HG02678 (cell line): Measurements from ENCODE around the gene CCDC200.
"Not testable (repeated sequence)": the region's sequence is repeated elsewhere in the genome, so short reads cannot be mapped to it uniquely, and the experiment has no call there.

Experiments used
- ATAC-seq: cut with Tn5 transposase; IDR thresholded peaks from one replicate; pipeline ENCODE4 v1.9.1; 2021; ENCODE audit warnings: mild to moderate bottlenecking, moderate library complexity; ENCODE audit not compliant: unreplicated experiment

The CCDC200 gene

DNA sequence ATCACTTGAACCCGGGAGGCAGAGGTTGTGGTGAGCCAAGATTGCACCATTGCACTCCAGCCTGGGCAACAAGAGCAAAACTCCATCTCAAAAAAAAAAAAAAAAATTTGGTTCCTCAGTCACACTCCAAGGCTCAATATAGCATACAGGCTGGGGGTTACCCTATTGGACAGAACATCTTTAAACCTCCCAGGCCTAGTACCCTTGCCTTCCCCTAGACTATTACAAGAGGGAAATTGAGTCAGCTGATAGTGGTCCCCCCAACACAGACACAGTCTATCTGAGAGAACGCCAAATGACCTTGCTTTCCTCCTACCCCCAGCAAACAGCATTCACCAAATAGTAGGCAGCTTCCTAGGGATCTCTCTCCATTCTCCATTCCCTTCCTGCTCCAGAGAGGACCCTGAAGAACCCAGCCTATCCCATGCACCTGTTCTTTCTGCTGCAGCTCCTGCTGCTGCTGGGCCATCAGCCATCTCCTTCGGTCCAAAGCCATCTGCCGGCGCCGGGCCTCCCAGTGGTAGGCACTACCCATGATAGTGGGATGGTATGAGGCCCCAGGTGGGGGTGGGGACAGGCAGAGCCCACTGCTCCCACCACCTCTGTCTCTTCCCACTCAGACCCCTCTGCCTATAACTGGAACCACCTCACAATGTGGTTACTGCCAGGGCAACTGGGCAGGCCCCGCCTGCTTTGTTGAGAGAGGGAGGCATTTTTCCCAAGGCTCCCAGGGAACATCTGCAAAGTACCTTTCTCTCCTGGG lies at the start of gene CCDC200:
Gene CCDC200, minus strand, starts transcription at position 604 of the 763 bp plus-strand sequence. Its CDS starts 69 bp downstream, at position 535.
- ATAC-seq, result not testable (repeated sequence)

- ATAC-seq, result not testable (repeated sequence)
Observed at GRCh38 chr17:43272914-43273313, 44.5 kb upstream of the CCDC200 start.

- not testable (repeated sequence) for ATAC-seq
Observed at GRCh38 chr17:43272483-43272882, 44.1 kb upstream of the CCDC200 start.

DNA sequence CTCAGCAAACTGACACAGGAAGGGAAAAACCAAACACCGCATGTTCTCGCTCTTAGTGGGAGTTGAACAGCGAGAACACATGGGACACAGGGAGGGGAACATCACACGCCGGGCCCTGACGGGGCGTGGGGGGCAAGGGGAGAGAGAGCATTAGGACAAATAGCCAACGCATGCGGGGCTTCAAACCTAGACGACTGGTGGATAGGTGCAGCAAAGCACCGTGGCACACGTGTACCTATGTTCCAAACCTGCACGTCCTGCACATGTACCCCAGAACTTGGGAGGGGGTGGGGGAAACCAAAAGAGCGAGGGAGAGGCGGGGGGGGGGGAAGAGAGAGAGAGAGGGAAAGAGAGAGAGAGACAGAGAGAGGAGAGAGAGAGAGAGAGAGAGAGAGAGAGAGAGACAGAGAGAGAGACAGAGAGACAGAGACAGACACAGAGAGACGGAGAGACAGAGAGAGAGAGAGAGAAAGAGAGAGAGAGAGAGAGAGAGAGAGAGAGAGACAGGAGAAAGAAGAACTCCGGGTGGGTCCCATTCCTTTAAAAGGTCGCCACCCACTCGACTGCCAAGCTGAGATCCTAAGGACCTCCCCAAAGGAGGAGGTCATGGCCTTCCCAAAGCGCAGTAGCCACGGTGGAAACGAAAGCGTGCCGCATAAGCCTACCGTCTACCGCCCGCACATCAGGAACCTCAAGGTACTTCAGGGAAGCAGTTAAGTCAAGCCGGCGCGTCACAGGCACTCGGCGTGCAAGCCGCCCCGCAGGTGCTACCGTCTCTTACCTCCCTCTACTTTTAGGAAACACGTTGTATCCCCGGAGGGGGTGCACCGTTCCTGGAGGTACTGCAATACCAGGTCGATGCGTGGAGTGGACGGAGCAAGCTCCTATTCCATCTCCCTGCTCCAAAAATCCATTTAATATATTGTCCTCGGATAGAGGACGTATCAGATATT lies 42.4 kb upstream of the CCDC200 start:
- ATAC-seq, result not testable (repeated sequence)

DNA sequence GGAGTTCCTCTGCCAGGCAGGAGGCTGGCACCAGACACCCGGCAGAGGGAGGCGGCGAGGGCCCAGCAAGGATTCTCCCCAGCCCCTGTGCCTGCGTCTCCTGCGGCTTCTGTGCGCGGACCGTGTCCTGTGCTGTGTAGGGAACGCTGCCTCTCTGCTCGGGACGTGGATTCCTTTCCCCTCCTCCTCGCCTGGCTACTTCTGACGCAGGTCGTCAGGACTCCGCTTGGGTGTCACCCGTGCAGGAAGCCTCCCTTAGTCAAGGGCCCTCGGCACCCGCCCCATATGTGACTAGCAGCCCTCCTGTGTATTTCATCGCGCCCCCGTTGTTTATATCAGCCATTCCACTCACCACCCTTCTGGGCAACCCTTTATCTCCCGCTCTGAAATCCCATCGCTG lies 18.0 kb upstream of the CCDC200 start:
- ATAC-seq, result not testable (repeated sequence)

DNA sequence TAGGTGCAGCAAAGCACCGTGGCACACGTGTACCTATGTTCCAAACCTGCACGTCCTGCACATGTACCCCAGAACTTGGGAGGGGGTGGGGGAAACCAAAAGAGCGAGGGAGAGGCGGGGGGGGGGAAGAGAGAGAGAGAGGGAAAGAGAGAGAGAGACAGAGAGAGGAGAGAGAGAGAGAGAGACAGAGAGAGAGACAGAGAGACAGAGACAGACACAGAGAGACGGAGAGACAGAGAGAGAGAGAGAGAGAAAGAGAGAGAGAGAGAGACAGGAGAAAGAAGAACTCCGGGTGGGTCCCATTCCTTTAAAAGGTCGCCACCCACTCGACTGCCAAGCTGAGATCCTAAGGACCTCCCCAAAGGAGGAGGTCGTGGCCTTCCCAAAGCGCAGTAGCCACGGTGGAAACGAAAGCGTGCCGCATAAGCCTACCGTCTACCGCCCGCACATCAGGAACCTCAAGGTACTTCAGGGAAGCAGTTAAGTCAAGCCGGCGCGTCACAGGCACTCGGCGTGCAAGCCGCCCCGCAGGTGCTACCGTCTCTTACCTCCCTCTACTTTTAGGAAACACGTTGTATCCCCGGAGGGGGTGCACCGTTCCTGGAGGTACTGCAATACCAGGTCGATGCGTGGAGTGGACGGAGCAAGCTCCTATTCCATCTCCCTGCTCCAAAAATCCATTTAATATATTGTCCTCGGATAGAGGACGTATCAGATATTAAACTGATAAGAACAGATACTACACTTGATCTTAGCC lies 12.4 kb upstream of the CCDC200 start:
- ATAC-seq, result not testable (repeated sequence)

GRCh38 chr17:43239597-43239996 lies 11.2 kb upstream of the CCDC200 start:
- ATAC-seq, result not testable (repeated sequence)

GRCh38 chr17:43233877-43234276 lies 5.5 kb upstream of the CCDC200 start, which contains the start of gene RNU2-1:
TSS of gene RNU2-1 (minus strand) at chr17:43233977.
- not testable (repeated sequence) for ATAC-seq

GRCh38 chr17:43233263-43233662 lies 4.8 kb upstream of the CCDC200 start:
- not testable (repeated sequence) for ATAC-seq

- ATAC-seq, result not testable (repeated sequence)
Observed at GRCh38 chr17:43232021-43232699, 3.7 kb upstream of the CCDC200 start.

DNA sequence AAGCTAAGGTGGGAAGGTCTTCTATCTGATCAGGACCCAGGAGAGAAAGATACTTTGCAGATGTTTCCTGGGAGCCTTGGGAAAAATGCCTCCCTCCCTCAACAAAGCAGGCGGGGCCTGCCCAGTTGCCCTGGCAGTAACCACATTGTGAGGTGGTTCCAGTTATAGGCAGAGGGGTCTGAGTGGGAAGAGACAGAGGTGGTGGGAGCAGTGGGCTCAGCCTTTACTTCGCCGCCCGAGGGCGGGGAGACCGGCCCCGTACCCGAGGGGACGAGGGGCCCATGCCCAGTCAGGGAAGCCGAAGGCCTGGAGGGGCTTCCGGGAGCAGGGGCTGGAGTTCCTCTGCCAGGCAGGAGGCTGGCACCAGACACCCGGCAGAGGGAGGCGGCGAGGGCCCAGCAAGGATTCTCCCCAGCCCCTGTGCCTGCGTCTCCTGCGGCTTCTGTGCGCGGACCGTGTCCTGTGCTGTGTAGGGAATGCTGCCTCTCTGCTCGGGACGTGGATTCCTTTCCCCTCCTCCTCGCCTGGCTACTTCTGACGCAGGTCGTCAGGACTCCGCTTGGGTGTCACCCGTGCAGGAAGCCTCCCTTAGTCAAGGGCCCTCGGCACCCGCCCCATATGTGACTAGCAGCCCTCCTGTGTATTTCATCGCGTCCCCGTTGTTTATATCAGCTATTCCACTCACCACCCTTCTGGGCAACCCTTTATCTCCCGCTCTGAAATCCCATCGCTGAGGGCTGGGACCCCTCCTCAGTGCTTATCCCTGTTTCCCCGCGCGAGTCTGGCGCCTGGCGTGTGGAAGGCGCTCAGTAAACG lies 3.0 kb upstream of the CCDC200 start:
- ATAC-seq, result not testable (repeated sequence)

DNA sequence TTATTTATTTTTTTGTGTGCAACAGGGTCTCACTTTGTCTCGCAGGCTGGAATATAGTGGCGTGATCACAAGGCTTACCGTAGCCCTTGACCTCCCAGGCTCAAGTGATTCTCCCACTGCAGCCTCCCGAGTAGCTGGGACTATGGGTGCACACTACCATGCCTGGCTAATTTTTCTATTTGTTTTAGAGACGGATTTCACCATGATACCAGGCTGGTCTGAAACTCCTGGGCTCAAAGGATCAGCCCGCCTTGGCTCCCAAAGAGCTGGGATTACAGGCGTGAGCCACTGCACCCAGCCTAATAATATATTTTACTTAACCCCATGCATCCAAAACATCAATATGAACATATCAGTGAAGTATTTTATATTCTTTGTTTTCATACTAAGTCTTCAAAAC lies 2.0 kb downstream of the CCDC200 start:
- no peak for ATAC-seq

DNA sequence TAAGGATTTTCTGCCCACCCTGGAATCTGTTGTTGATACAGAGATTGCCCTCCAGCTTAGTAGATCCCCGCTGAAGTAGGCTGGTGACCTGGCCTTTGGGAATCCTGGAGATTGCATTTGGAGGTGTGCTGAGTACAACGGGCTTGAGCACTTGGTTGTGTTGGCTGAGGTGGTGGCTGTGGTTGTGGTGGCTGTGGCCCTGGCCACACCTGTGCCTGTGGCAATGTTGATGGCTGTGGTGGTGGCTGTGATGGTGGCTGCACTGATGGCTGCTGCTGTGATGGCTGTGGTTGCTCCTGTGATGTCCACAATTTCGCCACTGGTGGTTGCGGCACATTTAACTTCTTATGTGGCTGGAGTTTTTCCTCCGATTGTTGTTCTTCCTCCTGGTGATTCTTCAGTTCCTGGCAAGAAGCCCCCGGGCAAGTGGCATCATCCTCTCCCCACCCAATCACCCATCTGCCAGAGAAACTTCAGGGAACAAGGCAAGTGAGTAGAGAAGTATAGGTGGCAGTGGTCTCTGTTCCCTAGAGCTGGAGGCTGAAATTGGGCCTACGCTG lies 4.2 kb downstream of the CCDC200 start:
- ATAC-seq, result no peak

GRCh38 chr17:43220511-43221125 lies 7.8 kb downstream of the CCDC200 start:
- ATAC-seq, result no peak

DNA sequence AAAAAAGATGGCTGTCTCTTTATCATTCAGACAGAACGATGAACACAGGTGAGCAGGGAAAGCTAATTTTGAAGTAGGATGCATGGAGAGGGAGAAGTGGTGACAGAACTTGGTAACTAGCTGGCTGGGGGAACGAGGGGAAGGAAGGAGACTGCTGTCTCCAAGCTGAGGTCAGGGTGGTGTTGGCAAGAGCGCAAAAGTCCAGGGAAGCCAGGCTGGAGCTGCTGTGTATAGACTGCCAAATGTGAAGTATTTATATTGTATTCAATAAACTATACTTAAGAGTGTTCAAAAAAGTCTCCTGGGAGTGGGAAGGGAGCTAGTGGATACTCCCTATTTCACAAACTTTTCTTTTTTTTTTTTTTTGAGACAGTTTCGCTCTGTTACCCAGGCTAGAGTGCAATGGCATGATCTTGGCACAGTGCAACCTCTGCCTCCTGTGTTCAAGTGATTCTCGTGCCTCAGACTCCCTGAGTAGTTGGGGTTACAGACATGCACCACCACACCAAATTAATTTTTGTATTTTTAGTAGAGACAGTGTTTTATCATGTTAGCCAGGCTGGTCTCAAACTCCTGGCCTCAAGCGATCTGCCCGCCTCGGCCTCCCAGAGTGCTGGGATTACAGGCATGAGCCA lies 8.6 kb downstream of the CCDC200 start:
- ATAC-seq, result no peak

GRCh38 chr17:43219001-43219400 lies 9.4 kb downstream of the CCDC200 start:
- ATAC-seq, result no peak

DNA sequence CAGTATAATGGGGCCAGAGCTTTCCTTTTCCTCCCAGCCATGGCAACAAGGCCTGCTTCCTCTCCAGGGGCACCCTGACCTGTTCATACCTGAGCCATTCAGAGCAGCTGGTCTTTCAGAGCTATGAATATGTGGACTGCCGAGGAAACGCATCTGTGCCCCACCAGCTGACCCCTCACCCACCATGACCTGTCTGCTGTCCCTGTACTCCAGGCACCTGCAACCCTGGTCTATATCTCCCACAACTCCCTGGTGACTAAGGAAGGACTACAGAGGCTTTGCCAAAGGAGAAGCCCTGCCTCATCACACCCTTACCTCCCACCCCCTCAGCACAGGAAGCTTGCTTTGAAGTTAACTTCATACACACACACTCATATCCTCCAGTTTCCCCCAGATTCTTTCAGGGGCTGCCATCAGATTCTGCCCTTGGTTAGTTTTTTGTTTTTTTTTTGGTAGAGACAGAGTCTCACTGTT lies 10.8 kb downstream of the CCDC200 start:
- ATAC-seq, result no peak
